Sigmoid colon (tissue), 4 donors: ENCODE data around the gene COQ7.

Experiments
- CTCF ChIP-seq, 4 experiments: fragments of 450-650 bp in 3 of 4; fragments of 200-600 bp in 1 of 4; IDR thresholded peaks; one replicate each; pipeline ENCODE4 v1.5.1; 2016 to 2019; ENCODE audit warnings: antibody characterized with exemption in 4 of 4, mild to moderate bottlenecking in 3 of 4, moderate library complexity in 2 of 4
- EP300 ChIP-seq, 4 donors: sonication (generic); formaldehyde crosslinking; IDR thresholded peaks; one replicate each; pipeline ENCODE4 v1.6.1; 2017; ENCODE audit warnings: antibody characterized with exemption in 4 of 4
- POLR2A ChIP-seq, 2 donors: fragments of 450-650 bp; IDR thresholded peaks; one replicate each; pipeline ENCODE4 v1.6.1; 2016; ENCODE audit warnings: antibody characterized with exemption in 2 of 2, mild to moderate bottlenecking in 2 of 2, moderate library complexity in 2 of 2
- POLR2AphosphoS5 ChIP-seq, 4 donors: sonication (generic); formaldehyde crosslinking; IDR thresholded peaks; one replicate each; pipeline ENCODE4 v1.6.1; 2017; ENCODE audit warnings: antibody characterized with exemption in 4 of 4

GRCh38 chr16:19086322-19087199, 19.1 kb downstream of the COQ7 start:
- TF ChIP-seq POLR2AphosphoS5 (IDR thresholded peaks at IDR 0.05) (peak in 3 of 4 donors; percentile 33 to 41 (median 39)), CTCF (IDR thresholded peaks at IDR 0.05) (peak; percentile 91 to 99 (median 96)), POLR2A (IDR thresholded peaks at IDR 0.05) (no peak), EP300 (IDR thresholded peaks at IDR 0.05) (no peak)
